GM10266 (cell line): ENCODE measurements around the gene IL3RA.
"Not testable (repeated sequence)": the region's sequence is repeated elsewhere in the genome, so short reads cannot be mapped to it uniquely, and the experiment has no call there.

Experiments
- DNase-seq: peaks from one replicate; pipeline ENCODE4 v3.0.0; 2012; ENCODE audit errors: extremely low spot score
- CTCF ChIP-seq: IDR thresholded peaks from 2 replicates; pipeline ENCODE4 v1.5.1; 2012; ENCODE audit warnings: mild to moderate bottlenecking, low read depth; ENCODE audit not compliant: control insufficient read depth, insufficient read depth; ENCODE audit errors: missing control alignments

Gene IL3RA

GRCh38 chrX:1334854-1335253 lies 1.7 kb upstream of the IL3RA start:
- TF ChIP-seq CTCF = no peak
- no peak for DNase-seq

GRCh38 chrX:1336948-1337779 lies 579 bp downstream of the IL3RA start:
- peak; percentile 29 for DNase-seq

GRCh38 chrX:1341545-1342184 lies 5.1 kb downstream of the IL3RA start:
- TF ChIP-seq CTCF = no peak
- DNase-seq = no peak

More at GRCh38 chrX:1336948-1337779, 579 bp downstream of the IL3RA start:
- TF ChIP-seq CTCF = no peak

GRCh38 chrX:1349606-1350005 lies 13.0 kb downstream of the IL3RA start:
- DNase-seq = not testable (repeated sequence)

- DNase-seq = no peak
- no peak for TF ChIP-seq CTCF
Measured at GRCh38 chrX:1351981-1352714, 15.6 kb downstream of the IL3RA start.

- TF ChIP-seq CTCF = no peak
- DNase-seq = no peak
Measured at GRCh38 chrX:1354036-1355019, 17.7 kb downstream of the IL3RA start.
